Hepatic stellate cell (primary cell): ENCODE results near the gene GMPS.
A peak's percentile ranks its signal among the peaks of the same experiment; 100 is the strongest.
"Not testable (repeated sequence)": the region's sequence is repeated elsewhere in the genome, so short reads cannot be mapped to it uniquely, and the experiment has no call there.

ENCODE experiments used
- DNase-seq: peaks from one replicate; pipeline ENCODE4 v3.0.0; 2011; ENCODE audit warnings: low spot score

GMPS gene

GRCh38 chr3:155944081-155944480, 73.6 kb downstream of the GMPS start:
- no peak for DNase-seq

GRCh38 chr3:155946178-155946577, 75.7 kb downstream of the GMPS start:
- peak; percentile 75 for DNase-seq

GRCh38 chr3:155948476-155948875, 78.0 kb downstream of the GMPS start:
- no peak for DNase-seq

- no peak for DNase-seq
These were observed 79.2 kb downstream of the GMPS start for GRCh38 chr3:155949453-155950217.

GRCh38 chr3:155956508-155957411, 86.3 kb downstream of the GMPS start:
- no peak for DNase-seq

GRCh38 chr3:155957412-155957880, 87.0 kb downstream of the GMPS start:
- no peak for DNase-seq

GRCh38 chr3:155958676-155959075, 88.2 kb downstream of the GMPS start:
- no peak for DNase-seq

GRCh38 chr3:155960060-155960459, 89.6 kb downstream of the GMPS start:
- peak; percentile 64 for DNase-seq

- not testable (repeated sequence) for DNase-seq
These were observed 90.6 kb downstream of the GMPS start for GRCh38 chr3:155961044-155961443.

- peak; percentile 42 for DNase-seq
These were observed 93.1 kb downstream of the GMPS start for GRCh38 chr3:155963570-155963969.

- DNase-seq: no peak
These were observed 99.9 kb downstream of the GMPS start for GRCh38 chr3:155970398-155970797.

- DNase-seq: no peak
These were observed 102.6 kb downstream of the GMPS start for GRCh38 chr3:155972885-155973584.

GRCh38 chr3:155978324-155978723, 107.9 kb downstream of the GMPS start:
- no peak for DNase-seq

GRCh38 chr3:155979746-155980145, 109.3 kb downstream of the GMPS start:
- peak; percentile 21 for DNase-seq

GRCh38 chr3:155981669-155982068, 111.2 kb downstream of the GMPS start:
- DNase-seq: no peak

GRCh38 chr3:155983834-155984474, 113.5 kb downstream of the GMPS start:
- DNase-seq: no peak

- no peak for DNase-seq
These were observed 114.5 kb downstream of the GMPS start for GRCh38 chr3:155984791-155985417.

GRCh38 chr3:155989536-155989935, 119.1 kb downstream of the GMPS start:
- DNase-seq: no peak

GRCh38 chr3:155991212-155991611, 120.8 kb downstream of the GMPS start:
- DNase-seq: no peak

GRCh38 chr3:155991847-155992246, 121.4 kb downstream of the GMPS start:
- DNase-seq: no peak
